AG04450 (cell line): ENCODE results near the gene CIB4. TPM values are rescaled to one million over a fixed set of nuclear protein-coding genes. Genes with fewer than 3 reads are reported as not detected.

Experiments used
- CTCF ChIA-PET: fragments of 300-600, 350-600 bp; formaldehyde crosslinking; extraction: SDS; loops from one replicate; lab custom pipeline; 2022; ENCODE audit warnings: antibody characterized with exemption, inconsistent platforms; lab: Charles Lee
- POLR2A ChIA-PET: fragments of 350-600 bp; formaldehyde crosslinking; extraction: SDS; loops from one replicate; lab custom pipeline; 2021; ENCODE audit warnings: antibody characterized with exemption, inconsistent platforms; lab: Yijun Ruan, JAX
- DNase-seq: peaks from one replicate; pipeline ENCODE4 v3.0.0-alpha.2; 2011; ENCODE audit warnings: low read depth, low spot score
- H3K27ac ChIP-seq: one replicate; pipeline ENCODE4 v1.5.1; 2012; ENCODE audit warnings: low read depth, low read length, control low read depth
- H3K27me3 ChIP-seq: one replicate; pipeline ENCODE4 v1.6.0; 2012; ENCODE audit warnings: low read length; ENCODE audit not compliant: control insufficient read depth, insufficient read depth
- H3K4me3 ChIP-seq: 2 replicates; pipeline ENCODE4 v1.5.1; 2011; ENCODE audit warnings: mild to moderate bottlenecking, low read depth, low read length, control low read depth
- H3K9me3 ChIP-seq: 2 replicates; pipeline ENCODE4 v1.5.1; 2012; ENCODE audit warnings: low read length; ENCODE audit not compliant: control insufficient read depth, insufficient read depth
- CTCF ChIP-seq: IDR thresholded peaks from 2 replicates; pipeline ENCODE4 v1.5.1; 2011; ENCODE audit warnings: low read depth, low read length, control low read depth, inconsistent platforms
- polyA plus RNA-seq: library from polyadenylated mRNA; depleted of rRNA; stranded (reverse); fragments of >200 nt; gene quantifications from 2 replicates; pipeline ENCODE4 v1.2.3, GENCODE V29; 2011

The CIB4 gene
- polyA plus RNA-seq, 1 experiment = not detected

- Histone ChIP-seq H3K27me3 (peaks cover 78% of the 10 kb centered on the region), H3K4me3 (no peak overlapping the region), H3K9me3 (no peaks in the 10 kb centered on the region), H3K27ac (no peak overlapping the region)
- DNase-seq = no peak
- POLR2A ChIA-PET = no interaction called here
- CTCF ChIA-PET = interaction anchor here (1.6 to 2.0 kb wide), 2 partner anchors 131 to 132 kb away, joined by 4 to 5 read pairs; no protein-coding TSS in a partner anchor
- TF ChIP-seq CTCF = no peak
Observed at GRCh38 chr2:26614216-26615138, 26.7 kb downstream of the CIB4 start.

- no peak for DNase-seq
- no peak for TF ChIP-seq CTCF
- CTCF ChIA-PET = interaction anchor here (0.6 to 1.6 kb wide), 2 partner anchors 133 to 403 kb away, joined by 4 to 9 read pairs; no protein-coding TSS in a partner anchor
- Histone ChIP-seq H3K4me3 (no peak overlapping the region), H3K27me3 (peaks cover 80% of the 10 kb centered on the region), H3K27ac (no peak overlapping the region), H3K9me3 (no peaks in the 10 kb centered on the region)
- POLR2A ChIA-PET = no interaction called here
Observed at GRCh38 chr2:26613241-26614215, 27.6 kb downstream of the CIB4 start.

- ChIA-PET CTCF (interaction anchor here (0.6 to 1.6 kb wide), 4 partner anchors 11 to 404 kb away, joined by 3 to 9 read pairs (median 4); no protein-coding TSS in a partner anchor), POLR2A (no interaction called here)
- Histone ChIP-seq H3K27ac (no peak overlapping the region), H3K27me3 (peaks cover 80% of the 10 kb centered on the region), H3K4me3 (no peak overlapping the region), H3K9me3 (no peaks in the 10 kb centered on the region)
- no peak for DNase-seq
- TF ChIP-seq CTCF = no peak
Observed at GRCh38 chr2:26612522-26613240, 28.5 kb downstream of the CIB4 start.

- no peak overlapping the region for H3K27ac ChIP-seq
- H3K9me3 ChIP-seq = no peaks in the 10 kb centered on the region
- H3K4me3 ChIP-seq = no peak overlapping the region
- peaks cover 77% of the 10 kb centered on the region for H3K27me3 ChIP-seq
- DNase-seq = no peak
- ChIA-PET CTCF (interaction anchor here (0.7 to 1.0 kb wide), 2 partner anchors 12 to 133 kb away, joined by 3 read pairs; no protein-coding TSS in a partner anchor), POLR2A (no interaction called here)
- no peak for TF ChIP-seq CTCF
Observed at GRCh38 chr2:26612034-26612433, 29.1 kb downstream of the CIB4 start.
